Fibroblast of skin of left quadriceps (primary cell): Measurements from ENCODE around the gene GNS.
A peak's percentile ranks its signal among the peaks of the same experiment; 100 is the strongest.
"Not testable (repeated sequence)": the region's sequence is repeated elsewhere in the genome, so short reads cannot be mapped to it uniquely, and the experiment has no call there.

Source experiments
- DNase-seq, 2 experiments: peaks; one replicate each; pipeline ENCODE4 v3.0.0-alpha.2; 2013; ENCODE audit warnings: low read depth in 2 of 2

The GNS gene

DNA sequence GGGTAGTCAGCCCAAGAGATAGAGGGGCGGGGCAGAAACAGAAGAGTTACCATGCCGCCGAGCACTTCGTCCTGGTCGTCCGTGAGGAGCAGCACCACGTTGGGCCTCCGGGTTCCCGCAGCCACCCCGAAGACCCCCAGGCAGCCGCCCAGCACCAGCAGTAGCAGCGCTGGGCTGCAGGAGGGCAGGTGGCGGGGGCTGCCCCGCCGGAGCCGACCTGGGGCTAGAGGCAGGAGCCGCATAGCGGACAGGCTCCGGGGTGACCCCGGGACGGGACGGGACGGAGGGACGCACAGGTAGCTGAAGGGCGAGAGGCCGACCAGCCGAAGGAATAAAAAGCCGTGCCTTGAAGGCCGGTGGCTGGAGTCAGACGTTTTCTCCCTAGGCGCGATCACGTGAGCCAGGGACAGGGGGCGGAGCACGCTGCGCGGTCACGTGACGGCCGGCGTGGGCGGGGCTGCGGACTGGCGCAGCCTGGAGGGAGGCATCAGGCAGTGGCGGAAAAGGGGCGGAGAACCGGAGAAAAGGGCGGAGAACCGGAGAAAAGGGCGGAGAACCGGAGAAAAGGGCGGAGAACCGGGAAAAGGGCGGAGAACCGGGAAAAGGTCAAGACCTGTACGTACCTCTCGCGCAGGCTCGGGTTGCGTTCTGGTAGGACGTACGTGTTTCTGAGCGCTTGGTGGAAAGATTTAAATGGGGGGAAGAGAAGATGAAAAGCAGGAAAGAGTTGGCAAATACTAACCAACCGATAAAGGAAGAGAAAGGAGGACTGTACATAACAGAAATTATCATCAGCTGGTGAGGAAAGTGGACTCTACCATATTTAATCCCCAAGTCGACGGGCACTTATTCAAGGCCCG, at the start of gene GNS:
GNS (minus strand) TSS at position 372 of the 860 bp plus-strand sequence; CDS start at position 242, 130 bp downstream.
- peak; percentile 86 to 88 for DNase-seq

GRCh38 chr12:64808110-64808509, 48.9 kb upstream of the GNS start:
- DNase-seq, result no peak

GRCh38 chr12:64806593-64807460, 47.6 kb upstream of the GNS start:
- DNase-seq, result peak; percentile 46 to 56

GRCh38 chr12:64806173-64806572, 47.0 kb upstream of the GNS start:
- no peak for DNase-seq

GRCh38 chr12:64802180-64802775, 43.1 kb upstream of the GNS start:
- not testable (repeated sequence) for DNase-seq

DNA sequence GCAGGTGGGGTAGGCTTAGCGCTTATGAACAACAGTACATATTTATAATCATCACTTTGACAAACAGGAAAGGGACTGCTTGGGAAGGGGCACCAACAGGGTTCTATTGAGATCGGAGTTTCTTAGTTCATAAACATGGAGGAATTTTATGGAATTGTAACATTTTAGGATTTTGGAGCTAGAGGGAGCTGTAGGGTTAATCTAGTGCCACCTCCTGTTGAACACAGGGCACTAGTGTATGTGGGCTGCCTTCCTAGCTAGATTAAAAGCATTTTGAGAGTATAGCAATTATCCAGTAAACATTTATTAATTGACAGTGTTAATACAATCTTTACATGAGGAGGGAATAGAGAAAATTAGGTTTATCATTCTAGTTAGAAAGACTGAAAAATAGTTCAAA, 42.2 kb upstream of the GNS start:
- no peak for DNase-seq

DNA sequence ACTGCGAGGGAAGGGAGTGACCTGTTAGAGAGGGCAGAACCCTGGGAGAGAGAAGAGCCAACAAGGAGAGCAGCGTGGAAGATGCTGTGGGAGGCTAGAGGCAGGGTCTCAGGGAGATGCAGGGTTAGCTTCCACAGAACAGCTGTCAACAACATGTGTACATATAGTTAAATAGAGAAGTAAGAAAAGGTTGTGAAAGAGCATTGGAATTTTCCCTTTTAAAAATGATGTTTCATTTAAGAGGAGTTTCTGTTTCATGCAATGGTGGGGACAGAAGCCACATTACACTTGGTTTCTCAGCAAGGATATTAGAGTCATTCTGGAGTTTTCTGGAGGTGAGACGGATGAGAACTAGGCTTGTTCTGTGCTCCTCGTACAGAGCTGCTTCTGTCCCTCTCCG, 41.4 kb upstream of the GNS start:
- no peak for DNase-seq

DNA sequence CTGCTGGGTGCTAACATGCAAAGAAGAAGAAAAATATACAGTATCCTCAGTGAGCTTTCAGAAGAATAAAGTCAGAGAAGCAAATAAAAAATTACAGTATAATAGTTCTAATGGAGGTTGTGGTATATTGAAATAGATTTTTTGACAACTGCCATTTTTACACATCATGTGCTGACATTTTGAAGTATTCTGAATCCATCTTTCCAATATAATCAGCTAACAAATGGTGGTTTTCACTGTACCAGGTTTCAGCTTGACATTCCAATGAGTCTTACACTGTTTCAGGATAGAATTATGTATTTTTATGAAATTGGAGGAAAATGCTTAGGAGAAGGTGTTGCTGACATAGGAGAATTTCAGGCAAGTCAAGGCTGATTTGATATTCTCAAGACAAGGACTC, 39.0 kb upstream of the GNS start:
- no peak for DNase-seq

- DNase-seq, result no peak
Measured at GRCh38 chr12:64797156-64797555, 38.0 kb upstream of the GNS start.

- peak; percentile 65 to 72 for DNase-seq
Measured at GRCh38 chr12:64796205-64796845, 37.1 kb upstream of the GNS start.

DNA sequence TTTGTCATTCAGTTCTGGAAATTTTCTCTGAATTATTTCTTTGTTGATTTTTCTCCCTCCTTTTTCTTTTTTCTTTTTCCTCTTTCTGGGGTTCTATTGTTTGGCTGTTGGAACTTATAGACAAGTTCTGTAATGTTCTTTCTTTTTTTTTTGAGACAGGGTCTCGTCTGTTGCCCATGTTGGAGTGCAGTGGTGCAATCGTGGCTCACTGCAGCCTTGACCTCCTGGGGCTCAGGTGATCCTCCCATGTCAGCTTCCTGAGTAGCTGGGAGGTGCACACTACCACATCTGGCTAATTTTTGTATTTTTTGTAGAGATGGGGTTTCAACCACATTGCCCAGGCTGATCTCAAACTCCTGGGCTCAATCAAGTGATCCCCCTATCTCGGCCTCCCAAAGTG, 35.1 kb upstream of the GNS start:
- DNase-seq, result no peak

GRCh38 chr12:64793610-64794009, 34.4 kb upstream of the GNS start:
- DNase-seq, result no peak

DNA sequence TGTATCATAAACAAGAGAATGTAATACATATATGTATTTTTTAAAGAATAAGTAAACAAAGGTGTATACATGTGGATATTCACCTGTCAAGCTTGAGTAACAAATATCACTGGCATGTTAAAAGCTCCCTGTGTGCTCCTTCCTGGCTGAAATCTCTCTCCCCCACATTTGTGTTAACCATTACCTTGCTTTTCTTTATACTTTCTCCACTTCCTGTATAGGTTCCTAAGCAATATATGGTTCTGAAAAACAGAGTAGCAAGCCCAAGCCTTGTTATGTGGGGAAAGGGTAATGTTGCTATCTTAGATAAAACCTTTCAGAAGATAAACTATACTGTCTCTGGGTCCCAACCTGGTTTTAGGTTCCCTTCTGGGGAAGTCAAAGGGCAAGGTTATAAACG, 32.9 kb upstream of the GNS start:
- no peak for DNase-seq

DNA sequence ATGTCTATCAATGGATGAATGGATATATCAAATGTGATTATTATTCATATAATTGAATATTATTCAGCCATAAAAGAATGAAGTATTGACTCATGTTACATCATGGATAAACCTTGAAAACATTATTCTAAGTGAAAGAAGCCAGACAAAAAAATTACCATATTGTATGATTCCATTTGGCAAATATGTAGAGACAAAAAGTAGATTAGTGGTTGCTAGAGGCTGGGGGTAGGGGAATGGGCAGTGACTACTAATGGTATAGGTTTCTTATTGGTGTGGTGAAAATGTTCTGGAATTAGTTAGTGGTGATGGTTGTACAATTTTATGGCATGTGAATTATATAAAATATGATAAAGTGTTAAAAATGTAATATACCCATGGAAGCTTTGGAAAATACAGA, 31.8 kb upstream of the GNS start:
- DNase-seq, result no peak

DNA sequence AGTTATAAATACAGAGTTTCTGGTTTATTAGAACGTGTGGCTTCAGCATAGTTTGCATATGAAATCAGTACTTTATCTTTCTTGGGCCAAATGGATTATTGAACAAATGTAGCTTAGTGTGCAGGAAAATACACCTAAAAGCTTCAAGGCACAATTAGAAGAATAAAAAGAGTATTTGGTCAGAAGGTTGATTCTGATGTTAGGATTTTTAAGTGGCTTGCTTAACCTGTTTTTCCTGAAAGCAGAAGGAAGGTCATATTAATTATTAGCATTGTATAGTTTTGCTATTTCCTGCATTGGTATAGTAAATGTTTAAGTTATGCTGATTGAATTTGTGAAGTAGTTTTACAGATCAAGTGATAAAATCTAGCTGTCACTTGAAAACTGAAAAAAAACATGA, 31.0 kb upstream of the GNS start:
- DNase-seq, result no peak

DNA sequence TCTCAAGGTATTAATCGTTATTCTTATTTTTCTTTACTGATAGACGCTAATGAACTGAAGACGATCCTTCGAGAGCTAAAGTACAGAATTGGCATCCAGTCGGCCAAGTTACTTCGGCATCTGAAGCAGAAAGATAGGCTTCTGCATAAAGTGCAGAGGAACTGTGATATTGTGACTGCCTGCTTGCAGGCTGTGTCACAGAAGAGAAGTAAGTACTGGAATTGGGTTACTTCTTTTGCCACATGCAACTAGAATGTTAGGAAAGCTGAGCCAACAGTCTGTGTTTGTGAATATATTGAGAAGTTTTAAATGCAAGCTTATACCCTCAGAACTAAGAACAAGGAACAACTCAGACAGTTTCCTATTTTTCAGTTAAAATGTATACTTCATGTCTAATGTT, 26.6 kb upstream of the GNS start:
- no peak for DNase-seq

DNA sequence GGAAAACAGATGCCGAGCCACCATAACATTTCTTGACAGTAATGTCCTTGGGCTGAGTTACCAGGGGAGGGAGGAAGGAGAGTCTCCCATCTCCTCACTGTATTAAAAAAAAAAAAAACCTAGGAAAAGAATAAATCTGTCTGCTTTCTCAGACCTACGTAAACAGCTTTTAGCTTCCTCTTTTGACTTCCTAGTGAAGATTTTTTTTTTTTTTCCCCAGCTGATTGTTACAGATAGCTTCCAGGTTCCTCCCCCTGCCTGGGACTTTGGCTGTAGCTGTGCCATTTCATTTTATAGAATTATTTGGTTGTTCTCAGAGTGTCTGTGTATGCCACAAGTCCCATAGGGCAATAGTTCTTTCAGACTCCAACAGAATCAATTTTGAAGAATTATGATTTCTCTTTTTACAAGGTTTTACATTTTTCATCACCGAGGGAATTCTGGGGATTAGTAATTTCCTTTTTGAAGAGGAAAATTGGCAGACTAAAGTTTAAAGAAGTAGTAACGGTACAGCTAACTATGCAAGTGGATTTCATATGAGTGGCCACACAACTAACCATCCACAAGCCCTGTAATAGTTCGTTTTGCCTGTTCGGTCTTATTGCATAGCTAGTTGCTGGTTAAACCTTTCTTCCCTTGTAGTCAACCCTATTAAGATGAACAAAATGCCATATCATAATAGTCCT, 23.1 kb upstream of the GNS start:
- DNase-seq, result no peak

GRCh38 chr12:64781280-64782190, 22.3 kb upstream of the GNS start:
- DNase-seq, result no peak

DNA sequence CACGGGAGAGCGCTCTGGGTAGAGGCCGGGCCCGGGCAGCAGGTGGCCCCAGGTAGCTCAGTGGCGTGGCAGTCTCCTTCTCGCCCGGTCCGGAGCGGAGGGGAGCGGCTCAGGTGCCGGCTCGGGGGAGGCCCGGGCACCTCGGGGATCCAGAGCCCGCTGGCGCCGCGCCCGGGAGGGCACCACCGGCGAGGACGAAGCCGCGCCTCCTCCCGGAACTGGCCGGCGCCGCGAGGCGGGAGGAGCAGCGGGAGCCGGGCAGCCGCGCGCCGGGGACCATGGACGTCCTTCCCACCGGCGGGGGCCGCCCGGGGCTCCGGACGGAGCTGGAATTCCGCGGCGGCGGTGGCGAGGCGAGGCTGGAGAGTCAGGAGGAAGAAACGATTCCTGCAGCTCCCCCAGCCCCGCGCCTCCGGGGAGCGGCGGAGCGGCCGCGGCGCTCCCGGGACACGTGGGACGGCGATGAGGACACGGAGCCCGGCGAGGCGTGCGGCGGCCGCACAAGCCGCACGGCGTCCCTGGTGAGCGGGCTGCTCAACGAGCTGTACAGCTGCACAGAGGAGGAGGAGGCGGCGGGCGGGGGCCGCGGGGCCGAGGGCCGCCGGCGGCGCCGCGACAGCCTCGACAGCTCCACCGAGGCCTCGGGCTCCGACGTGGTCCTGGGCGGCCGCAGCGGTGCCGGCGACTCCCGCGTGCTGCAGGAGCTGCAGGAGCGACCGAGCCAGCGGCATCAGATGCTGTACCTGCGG, 21.5 kb upstream of the GNS start:
- DNase-seq, result no peak

- DNase-seq, result no peak
Measured at GRCh38 chr12:64780132-64780530, 20.9 kb upstream of the GNS start.
